Measurements from ENCODE around the gene NR2E3.

The NR2E3 gene

DNA sequence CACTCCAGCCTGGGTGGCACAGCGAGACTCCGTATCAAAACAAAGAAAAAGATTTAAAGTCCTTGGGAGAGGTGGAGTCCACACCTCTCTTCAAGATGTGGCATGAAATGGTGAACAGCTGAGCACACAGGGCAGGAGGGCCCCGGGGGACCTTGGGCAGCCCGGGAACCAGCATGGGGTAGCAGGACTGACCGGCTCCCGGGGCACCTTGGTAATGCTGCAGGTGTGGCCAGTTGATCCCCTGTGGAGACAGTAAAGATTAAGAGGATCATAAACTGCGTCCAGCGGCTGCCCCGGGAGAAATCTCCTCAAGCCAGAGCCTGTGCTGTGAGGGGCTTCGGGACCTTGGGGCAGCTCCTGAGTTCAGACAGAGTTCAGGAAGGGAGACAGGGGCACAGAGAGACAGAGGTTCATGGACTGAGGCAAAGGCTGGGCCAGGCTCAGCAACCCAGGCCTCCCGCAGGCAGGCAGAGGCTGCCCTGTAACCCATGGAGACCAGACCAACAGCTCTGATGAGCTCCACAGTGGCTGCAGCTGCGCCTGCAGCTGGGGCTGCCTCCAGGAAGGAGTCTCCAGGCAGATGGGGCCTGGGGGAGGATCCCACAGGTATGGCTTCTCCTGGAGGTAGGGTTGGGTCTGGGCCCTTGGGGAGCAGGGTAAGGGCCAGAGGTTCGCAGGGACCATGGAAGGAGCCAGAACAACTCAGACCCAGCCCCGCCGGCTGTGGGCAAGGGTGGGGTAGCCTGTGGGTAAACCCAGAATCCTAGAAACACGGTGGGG, at the start of gene NR2E3:
Gene NR2E3 (plus strand): TSS at position 299 of the 780 bp plus-strand sequence. CDS start 190 bp downstream, at position 489.
- DNase-seq (ENCODE audit: low read depth, low spot score), result no peak

DNA sequence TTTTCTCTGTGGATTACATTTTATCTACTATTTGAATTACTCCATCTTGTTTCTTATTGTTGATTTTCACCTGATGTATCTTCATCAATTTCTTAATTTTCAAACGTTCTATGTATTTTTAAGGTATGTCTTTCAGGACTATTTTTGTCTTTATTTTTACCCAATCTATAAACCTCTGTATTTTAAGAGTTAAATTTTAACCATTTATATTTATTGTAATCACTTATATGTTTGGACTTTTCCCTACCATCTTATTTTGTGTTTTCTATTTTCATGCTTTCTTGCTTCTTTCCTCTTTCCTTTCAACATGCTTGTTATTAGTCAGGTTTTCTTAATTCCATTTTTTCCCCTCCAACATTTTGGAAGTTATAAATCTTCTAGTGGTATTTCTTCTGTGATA, 49.5 kb upstream of the NR2E3 start:
- no peak for DNase-seq (ENCODE audit: low read depth, low spot score)

DNA sequence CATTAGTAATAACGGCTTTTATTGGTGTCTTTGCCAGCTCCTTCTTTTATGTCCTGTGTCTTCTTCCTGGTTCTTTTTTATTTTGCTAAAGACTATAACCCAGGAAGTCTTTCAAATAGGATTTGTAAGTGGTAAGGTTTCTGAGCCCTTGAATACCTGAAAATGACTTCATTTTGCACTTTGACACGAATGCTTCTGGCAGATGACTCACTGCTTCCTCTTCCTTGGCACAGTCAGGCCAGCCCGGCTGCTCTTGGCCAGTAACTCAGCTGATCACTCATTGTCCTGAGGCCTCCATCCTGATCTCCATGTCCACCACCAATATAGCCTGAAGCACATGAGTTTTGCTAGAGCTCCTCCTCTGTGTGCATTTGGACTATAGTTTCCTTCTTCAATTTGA, 48.7 kb upstream of the NR2E3 start:
- no peak for DNase-seq (ENCODE audit: low read depth, low spot score)

DNA sequence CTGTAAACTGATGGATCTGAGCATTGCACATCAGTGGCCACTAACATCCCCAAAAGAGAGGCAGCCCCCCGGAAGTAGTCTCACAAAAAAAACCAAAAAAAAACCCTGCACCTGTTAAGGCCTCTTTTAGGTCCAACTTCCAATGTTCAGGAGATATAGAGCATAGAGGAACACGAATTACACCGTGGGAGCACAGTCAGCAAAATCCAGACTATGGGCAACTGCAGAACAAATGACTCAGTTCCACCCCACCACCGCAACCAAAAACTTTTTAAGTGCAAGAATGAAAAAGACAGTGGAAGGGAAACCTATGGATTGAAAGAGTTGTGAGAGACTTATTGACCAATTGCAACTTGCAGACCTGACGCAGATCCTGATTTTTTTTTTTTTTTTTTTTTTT, 42.2 kb upstream of the NR2E3 start:
- no peak for DNase-seq (ENCODE audit: low read depth, low spot score)

DNA sequence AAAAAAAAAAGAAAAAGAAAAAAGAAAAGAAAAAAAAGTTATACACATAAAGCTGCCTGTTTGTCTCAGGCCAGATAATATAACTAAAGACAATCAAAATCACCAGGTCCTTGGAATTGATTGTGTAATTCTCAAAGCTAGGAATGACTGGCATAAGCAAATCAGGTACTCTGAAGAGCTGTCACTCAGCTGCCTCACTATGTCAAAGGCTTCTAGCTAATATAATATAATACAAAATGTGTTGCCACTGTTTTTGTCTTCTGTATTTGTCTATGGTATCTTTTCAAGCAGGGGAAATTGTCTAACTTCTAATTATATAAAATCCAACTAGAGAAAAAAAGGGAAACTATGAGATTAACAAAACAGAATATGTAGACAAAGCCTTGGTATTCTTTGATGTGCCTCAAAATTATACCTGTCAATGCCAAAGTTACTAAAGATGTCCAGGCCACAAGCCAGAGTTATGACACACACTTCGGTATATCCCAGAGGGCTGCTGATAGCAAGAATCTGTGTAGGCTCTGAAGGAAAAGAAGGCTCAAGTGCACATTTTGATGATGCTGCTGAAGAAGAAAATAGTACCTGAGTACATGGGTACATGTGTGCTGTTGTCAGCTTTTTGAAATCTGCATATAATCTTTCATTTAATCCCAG, 37.0 kb upstream of the NR2E3 start:
- DNase-seq (ENCODE audit: low read depth, low spot score), result no peak

DNA sequence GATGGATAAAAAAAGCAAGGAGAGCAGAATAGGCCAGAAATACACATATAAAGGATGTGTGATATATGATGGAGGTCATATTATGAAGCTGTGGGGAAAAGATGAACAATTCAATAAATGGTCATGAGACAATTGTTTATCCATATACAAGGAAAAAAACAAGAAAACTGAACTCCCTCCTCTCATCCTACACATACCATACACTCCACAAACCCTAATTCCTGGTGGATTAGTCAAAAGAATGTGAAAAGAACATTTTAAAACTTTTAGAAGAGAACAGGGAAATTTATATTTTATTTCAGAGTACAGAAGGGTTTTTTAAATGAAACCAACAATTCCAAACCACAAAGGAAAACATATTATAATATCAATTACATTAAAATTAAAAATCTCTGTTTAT, 34.5 kb upstream of the NR2E3 start:
- DNase-seq (ENCODE audit: low read depth, low spot score), result no peak

DNA sequence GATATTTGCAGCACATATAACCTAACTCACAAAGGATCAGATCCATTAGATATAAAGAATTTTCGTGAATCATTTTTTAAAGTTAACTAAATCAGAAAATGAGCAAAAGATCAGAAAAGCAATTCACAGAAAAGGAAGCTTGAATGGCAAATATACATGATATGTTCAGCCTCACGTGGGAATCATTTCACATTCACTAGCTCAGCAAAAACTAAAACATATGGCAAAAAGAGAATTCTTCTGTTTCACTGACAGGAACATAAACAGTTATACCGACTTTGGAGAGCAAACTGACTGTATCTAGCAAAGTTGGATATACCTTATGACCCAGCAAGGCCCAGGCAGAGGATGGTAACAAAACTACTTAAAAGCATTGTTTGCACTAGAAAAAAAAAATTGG, 34.0 kb upstream of the NR2E3 start:
- no peak for DNase-seq (ENCODE audit: low read depth, low spot score)

DNA sequence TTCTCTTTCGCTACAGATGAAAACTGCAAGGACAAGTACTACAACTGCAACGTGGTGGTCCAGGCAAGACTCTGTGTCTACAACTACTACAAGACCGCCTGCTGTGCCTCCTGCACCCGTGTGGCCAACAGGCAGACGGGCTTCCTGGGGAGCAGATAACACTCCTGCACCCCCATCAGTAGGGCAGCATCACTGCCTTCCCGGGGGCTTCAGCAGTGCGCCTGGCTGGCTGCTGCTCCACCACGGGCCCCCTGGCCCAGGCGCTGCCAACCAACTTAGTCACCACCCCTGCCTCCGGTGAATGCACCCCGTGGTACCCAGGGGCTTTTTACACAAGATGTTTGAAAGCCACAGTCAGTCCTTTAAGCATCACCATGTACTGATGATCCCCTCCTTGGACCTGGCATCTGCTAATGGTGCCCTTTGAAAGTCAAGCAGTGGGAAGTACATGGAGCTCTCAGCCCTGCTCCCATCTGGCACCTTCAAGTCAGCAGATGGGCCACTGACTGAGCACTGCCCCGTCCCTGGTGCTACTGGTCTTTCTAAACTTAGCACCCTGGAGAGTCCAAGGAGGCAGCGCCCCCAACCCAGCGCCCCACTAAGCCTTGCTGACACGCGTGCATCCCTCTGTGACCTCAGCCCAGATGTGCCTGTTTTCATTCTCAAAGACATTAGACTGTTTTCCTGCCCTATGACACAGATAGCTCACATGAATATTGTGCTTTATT, 33.0 kb upstream of the NR2E3 start:
- DNase-seq (ENCODE audit: low read depth, low spot score), result no peak

DNA sequence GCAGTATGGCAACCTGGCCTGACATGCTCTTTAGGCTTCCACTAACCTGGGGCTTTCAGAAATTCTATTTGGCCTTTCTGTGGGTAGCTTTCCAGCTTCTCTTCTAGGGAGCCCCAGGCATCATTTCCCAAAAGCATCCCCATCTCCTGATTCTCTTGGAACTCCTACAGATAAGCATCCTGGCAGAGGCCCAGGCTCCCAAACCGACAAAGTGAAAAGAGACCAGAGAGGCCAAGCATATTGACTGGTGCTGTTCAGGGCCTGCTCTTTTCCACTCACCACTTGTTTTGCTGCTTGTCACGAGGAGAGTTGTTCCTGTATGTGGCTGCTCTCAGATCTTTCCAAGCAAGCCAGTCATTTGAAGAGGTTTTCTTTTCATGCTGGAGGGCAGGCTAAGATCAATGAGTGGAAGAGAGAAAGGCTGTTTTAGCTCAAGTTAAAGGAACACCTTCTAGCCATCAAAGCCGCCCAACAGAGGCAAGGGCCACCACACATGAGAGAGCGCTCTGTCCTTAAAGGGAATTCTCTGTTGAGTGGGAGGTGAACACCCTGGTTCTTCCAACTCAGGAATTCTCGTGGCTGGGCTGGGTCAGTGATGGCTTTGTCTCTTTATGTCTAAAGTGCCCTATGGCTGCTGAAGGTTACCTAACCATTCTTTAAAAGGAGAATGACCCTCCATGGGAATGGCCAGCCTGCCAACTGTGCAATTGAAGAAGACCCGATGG, 31.1 kb upstream of the NR2E3 start:
- no peak for DNase-seq (ENCODE audit: low read depth, low spot score)

DNA sequence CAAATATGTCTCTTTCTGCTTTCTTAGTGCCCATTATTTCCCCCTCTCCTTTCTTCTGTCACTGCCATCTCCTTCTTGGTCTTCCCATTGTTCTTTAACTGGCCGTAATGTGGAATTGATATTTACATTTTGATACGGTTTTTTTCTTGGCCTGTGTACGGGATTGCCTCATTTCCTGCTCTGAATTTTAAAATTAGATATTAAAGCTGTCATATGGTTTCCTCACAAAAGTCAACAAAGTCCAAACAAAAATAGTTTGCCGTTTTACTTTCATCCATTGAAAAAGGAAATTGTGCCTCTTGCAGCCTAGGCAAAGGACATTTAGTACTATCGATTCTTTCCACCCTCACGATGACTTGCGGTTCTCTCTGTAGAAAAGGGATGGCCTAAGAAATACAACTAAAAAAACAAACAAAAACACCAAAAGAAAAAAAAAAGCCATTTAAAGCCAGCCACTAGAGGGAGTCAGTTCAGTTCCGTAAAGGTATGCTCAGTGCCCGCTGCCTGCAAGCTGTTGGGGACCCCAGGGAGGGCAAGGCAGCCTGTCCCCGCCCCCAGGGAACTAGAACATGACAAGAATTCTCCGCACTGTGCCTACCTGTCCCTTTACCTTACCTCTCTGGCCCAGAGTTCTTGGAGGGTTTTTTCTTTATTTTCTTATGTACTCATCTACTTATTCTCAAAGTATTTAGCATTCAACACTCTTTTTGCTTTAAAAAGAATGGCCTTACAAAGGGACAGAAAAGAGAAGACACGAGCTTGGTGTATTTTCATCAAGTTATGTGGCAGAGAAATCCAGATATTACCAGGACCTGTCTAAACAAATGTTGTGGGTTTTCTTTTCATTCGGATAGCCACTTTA, 30.0 kb upstream of the NR2E3 start:
- DNase-seq (ENCODE audit: low read depth, low spot score), result no peak

DNA sequence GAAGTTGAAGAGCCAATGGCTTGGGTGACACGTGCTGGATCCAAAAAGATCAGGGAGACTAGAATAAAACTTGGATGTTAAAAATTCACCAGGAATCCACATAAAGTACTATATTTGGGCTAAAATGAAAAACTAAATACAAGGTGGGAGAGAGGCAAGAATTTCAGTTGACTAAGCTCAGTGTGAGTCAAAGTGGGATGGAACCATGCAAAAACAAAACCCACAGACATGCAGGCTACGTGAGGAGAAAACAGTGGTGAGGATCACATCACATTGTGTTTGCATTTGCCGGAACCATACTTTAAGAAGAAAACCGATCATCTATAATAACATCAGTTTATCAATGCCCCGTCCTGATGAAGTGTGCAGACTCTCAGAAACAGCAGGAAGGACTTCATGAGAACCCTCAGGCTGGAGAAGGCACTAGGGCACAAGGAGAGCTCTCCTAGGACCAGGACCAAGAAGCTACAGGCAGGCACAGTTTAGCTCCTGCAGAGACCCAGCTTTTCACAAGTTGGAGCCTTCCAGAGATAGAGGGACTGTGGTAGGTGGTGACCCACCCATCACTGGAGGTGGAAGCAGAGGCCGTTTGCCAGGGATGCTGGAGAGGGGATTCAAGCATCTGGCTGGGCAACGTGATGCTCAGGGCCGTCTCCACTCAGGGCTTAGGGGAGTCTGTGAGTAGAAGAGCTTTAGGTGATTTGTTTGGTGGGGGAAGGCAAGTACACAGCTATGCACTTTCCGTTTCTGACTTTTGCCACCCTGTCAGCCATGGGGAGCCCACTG, 29.0 kb upstream of the NR2E3 start:
- DNase-seq (ENCODE audit: low read depth, low spot score), result no peak

DNA sequence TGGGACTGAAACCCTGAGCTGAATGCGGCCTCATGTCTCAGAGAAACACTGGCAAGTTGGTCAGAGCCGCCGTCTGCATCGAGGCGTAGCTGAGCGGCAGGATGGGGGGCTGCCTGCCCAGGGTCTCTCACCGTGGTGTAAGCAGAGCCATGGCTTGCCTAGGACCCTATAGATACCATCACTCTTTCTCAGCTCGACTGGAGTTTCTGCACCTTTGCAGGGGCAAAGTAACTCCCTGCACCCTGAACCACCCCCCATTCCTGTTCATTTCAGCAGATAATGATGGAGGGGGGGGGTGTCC, 28.4 kb upstream of the NR2E3 start:
- DNase-seq (ENCODE audit: low read depth, low spot score), result no peak

DNA sequence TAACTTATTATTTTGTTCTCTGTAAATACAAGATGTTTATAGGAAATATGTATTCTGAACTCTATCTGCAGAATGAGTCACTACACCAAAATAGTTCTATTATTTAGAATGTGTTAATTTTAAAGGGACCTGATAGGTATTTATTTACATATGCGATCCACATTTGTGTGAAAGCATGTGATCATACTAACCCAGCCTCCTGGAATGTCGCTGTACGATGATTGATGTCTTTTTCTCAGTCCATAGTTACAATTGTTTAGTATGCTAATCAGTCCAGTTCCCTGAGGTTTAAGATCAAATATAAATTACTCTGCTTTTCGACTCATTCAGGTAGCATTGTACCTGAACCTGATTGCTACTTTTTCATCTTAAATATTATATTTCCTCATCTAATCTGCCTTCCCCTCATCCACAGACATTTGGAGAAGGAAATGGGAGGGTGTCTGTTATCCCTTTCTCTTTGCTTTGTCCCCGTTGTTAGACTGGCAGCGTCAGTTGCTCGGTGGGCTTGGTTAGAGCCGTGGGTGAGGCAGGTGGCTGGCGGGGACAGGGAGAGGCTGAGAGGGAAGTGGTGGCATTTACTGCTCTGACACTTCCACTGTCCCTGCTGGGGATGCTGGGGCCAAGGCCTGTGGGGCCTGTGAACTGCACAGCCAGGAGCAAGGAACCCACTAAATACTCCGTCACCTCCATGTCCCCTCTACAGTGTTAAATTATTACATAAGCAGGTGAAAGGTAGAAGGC, 27.8 kb upstream of the NR2E3 start:
- DNase-seq (ENCODE audit: low read depth, low spot score), result no peak

DNA sequence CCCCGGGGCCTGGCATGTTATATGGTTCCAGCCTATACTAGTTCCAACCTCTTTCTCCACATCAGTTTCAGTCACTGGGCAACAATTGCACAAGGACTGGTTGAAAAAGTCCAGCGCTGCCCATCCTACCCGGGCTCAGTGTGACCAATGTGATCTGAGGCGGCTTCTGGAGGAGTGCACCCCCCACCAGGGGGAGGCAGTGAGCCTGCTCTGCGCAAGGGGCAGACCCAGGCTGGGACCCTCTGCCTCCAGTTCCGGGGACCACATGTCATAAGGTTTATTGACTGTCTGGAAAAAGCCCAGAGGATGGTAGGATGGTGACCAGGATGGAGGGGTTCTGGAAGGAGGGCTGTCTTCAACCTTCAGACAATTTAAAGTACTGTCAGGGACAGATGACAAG, 25.6 kb upstream of the NR2E3 start:
- no peak for DNase-seq (ENCODE audit: low read depth, low spot score)

DNA sequence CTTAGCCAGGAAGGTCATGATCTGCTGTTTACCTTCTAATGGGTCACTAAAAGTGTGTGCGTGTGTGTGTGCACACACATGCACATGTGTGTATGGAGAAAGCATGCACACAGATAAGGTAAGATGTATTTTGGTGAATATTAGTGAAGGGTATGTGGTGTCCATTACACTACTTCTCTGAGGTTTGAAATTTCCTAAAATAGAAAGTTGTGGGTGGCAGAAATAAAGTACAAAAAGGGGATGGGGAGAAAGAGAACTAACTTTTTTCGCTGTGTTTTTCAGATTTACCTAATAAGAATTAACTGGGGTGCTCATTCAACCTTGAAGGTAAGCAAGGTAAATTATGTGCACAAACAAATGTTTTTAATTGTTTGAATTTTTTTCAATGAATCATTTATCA, 24.4 kb upstream of the NR2E3 start:
- no peak for DNase-seq (ENCODE audit: low read depth, low spot score)

DNA sequence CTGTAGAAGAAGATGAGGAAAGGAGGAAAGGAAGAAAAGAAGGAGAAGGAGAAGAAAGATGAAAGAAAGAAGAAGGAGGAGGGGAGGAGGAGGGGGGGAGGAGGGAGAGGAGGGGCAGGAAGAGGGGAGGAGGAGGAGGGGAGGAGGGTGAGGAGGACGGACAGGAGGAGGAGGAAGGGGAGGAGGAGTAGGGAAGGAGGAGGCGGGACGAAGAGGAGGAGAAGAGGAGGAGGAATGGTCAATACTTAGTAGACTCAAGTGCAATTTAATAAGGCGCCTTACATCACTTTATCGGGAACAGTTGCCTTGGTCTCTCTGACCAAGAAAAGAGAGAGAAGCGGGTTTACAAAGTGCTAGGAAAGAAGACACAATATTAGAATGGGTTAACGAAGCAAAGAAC, 23.7 kb upstream of the NR2E3 start:
- DNase-seq (ENCODE audit: low read depth, low spot score), result no peak

DNA sequence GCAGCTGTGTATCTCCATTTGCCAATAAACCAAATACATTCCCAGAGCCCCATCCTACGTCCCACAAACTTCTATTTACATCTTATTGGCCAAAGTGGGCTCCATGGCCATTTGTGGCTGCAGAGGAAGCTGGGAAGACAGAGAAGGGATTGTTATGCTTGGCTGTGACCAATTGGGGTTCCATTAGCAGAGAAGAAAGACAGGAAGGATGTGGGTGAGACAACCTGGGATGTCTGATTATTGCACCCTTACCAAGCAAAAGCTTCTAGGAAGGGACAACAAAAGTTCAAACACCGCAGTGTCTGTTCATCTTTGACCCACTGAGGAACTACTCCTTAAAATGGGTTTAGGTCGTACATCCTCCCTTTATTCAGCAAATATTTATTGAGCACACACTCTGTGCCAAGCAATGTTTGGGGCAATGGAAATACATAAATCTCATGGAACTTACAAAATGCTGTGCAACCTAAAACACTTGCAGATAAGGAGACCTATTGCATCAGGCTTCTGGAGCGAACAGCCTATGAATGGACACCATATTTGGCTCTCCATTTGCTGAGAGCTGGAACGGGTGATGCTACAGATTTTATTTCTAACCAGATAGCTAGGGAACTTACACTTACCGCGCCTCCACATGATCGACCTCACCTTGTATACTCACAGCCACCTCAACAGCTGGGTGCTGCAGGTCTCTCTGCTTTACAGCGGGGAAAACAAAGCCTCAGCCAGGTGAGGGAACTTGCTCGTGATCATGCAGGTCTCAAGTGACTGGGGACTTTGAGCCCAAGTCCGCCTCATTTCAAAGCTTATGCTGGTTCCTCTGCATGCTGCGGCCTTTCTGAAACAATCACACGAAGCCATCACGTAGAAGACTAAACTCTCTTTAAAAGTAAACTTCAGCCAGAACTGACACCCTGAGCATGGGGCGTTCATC, 21.4 kb upstream of the NR2E3 start:
- DNase-seq (ENCODE audit: low read depth, low spot score), result no peak

DNA sequence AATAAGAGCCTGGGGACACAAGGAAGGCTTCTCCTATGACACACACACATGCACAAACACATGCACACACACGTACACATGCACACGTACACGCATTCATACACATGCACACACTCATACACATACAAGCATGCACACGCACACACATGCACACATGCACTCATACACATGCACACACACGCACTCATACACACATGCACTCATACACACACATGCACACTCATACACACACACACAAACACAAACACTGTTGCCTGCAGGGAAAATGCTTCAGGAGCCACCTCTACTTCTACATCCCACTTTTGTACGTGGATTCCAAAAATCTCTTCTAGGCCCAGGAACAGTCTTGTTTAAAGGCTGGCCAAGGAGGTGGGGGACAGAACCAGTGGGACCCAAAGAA, 20.7 kb upstream of the NR2E3 start:
- no peak for DNase-seq (ENCODE audit: low read depth, low spot score)

DNA sequence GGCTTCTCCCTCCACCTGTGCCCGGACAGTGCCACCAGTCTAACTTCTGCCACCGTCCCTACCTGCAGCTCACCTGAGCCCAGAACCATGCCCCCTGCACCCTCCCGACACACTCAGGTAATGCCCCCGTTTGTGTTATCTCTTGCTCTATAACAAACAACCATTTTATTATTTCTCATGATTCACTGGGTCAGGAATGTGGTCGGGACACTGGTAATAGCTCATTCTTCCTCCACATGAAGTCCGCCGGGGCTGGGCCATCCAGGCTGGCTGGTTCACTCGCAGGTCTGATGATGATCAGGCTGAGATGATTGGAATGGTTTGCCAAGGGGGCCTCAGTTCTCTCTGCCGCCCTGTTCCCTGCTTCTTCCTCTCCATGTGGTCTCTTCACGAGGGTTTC, 20.3 kb upstream of the NR2E3 start:
- no peak for DNase-seq (ENCODE audit: low read depth, low spot score)
